Measurements from ENCODE around the gene ESRP2. TPM values are rescaled to one million over a fixed set of nuclear protein-coding genes. Genes with fewer than 3 reads are reported as not detected.
A peak's percentile ranks its signal among the peaks of the same experiment; 100 is the strongest.

Gene ESRP2
- total RNA-seq, result not detected

DNA sequence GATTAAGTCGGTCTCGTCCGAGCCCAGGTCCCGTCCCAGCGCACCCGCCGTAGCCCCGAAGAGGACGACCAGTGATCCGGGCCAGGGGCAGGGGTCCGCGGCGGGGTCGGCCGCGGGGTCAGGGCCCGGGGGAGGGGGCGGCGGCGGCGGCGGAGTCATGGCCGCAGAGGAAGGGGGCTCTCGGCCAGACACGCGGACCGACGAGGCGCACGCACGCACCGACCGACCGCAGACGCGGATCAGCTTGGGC, at the start of gene ESRP2:
ESRP2 (minus strand) TSS at position 241 of the 250 bp plus-strand sequence; CDS start at position 159, 82 bp downstream.
- Mint-ChIP-seq H3K36me3 (ENCODE audit: low read depth) (peaks cover 6% of the 10 kb centered on the region), H3K4me1 (peaks cover 32% of the 10 kb centered on the region), H3K9me3 (no peaks in the 10 kb centered on the region), H3K27me3 (peaks cover 4% of the 10 kb centered on the region), H3K27ac (no peak within 1 kb of the TSS), H3K4me3 (peak within 1 kb of the TSS; percentile 96)
- DNase-seq, result no peak
- ChIA-PET CTCF (interaction anchor here (2.4 kb wide), 1 partner anchor 28 kb away, joined by 7 read pairs; the partner anchor contains the start of gene SLC7A6), POLR2A (interaction anchor here (1.3 to 1.9 kb wide), 3 partner anchors 10 to 50 kb away, joined by 3 to 9 read pairs (median 3); partner anchors contain the start of gene PLA2G15)

DNA sequence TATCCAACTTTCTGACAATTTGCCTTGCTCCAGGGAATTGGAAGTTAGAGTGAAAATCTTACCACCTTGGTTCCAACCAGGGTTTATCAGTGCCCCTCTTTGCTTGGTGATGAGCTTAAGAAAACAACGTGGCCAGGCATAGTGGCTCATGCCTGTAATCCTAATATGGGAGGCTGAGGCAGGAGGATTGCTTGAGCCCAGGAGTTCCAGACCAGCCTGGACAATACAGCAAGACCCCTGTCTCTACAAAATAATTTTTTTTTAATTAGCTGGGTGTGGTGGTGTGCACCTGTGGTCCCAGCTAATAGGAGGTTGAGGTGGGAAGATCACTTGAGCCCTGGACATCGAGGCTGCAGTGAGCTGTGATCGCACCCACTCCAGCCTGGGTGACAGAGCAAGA, 49.8 kb upstream of the ESRP2 start:
- POLR2A ChIA-PET, result interaction anchor here (1.2 to 9.9 kb wide), 10 partner anchors 9 to 216 kb away, joined by 3 to 85 read pairs (median 16); partner anchors contain the start of genes PRMT7, SLC7A6 and SLC7A6OS
- Mint-ChIP-seq H3K27me3 (no peaks in the 10 kb centered on the region), H3K27ac (peak overlapping the region; percentile 92), H3K4me1 (peaks cover 95% of the 10 kb centered on the region), H3K4me3 (peak overlapping the region; percentile 5), H3K9me3 (no peaks in the 10 kb centered on the region), H3K36me3 (ENCODE audit: low read depth) (peaks cover 80% of the 10 kb centered on the region)
- DNase-seq, result no peak
- CTCF ChIA-PET, result interaction anchor here (1.4 to 15.3 kb wide), 6 partner anchors 13 to 89 kb away, joined by 3 to 243 read pairs (median 6); partner anchors contain the start of genes PRMT7, SLC7A6 and SLC7A6OS

DNA sequence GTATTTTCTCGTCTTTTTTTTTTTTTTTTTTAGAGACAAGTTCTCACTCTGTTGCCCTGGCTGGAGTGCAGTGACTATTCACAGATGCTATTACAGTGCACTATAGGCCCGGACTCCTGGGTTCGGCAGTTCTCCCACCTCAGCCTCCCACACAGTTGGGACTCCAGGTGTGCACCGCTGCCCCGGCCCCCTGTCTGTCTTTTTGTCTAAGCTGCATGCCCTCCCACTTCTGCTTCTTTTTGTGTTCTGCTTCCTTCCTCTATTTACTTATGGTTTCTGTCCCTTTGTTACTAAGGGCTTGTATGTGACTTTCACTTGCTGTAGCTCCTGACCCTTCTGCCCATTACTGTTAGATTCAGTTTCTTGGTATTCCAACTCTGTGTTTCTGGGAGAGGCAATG, 48.9 kb upstream of the ESRP2 start:
- Mint-ChIP-seq H3K27me3 (no peaks in the 10 kb centered on the region), H3K4me3 (peak overlapping the region; percentile 53), H3K36me3 (ENCODE audit: low read depth) (peaks cover 80% of the 10 kb centered on the region), H3K27ac (peak overlapping the region; percentile 92), H3K9me3 (no peaks in the 10 kb centered on the region), H3K4me1 (peaks cover 92% of the 10 kb centered on the region)
- CTCF ChIA-PET, result interaction anchor here (1.4 to 15.3 kb wide), 5 partner anchors 12 to 44 kb away, joined by 3 to 243 read pairs (median 6); partner anchors contain the start of genes PRMT7, SLC7A6 and SLC7A6OS
- DNase-seq, result no peak
- POLR2A ChIA-PET, result interaction anchor here (1.3 to 9.9 kb wide), 8 partner anchors 9 to 215 kb away, joined by 3 to 85 read pairs (median 26); partner anchors contain the start of genes PRMT7, SLC7A6 and SLC7A6OS

- H3K4me1 Mint-ChIP-seq, result peaks cover 89% of the 10 kb centered on the region
- no peaks in the 10 kb centered on the region for H3K9me3 Mint-ChIP-seq
- peaks cover 79% of the 10 kb centered on the region for H3K36me3 Mint-ChIP-seq (ENCODE audit: low read depth)
- ChIA-PET POLR2A (interaction anchor here (0.8 to 9.9 kb wide), 8 partner anchors 8 to 27 kb away, joined by 3 to 85 read pairs (median 20); partner anchors contain the start of genes PRMT7, SLC7A6 and SLC7A6OS), CTCF (interaction anchor here (0.6 to 15.3 kb wide), 7 partner anchors 11 to 31 kb away, joined by 3 to 243 read pairs (median 4); partner anchors contain the start of genes PRMT7, SLC7A6 and SLC7A6OS)
- H3K27me3 Mint-ChIP-seq, result no peaks in the 10 kb centered on the region
- H3K4me3 Mint-ChIP-seq, result peak overlapping the region; percentile 53
- peak overlapping the region; percentile 92 for H3K27ac Mint-ChIP-seq
- DNase-seq, result no peak
Measured at GRCh38 chr16:68283801-68284598, 48.1 kb upstream of the ESRP2 start.

- H3K36me3 Mint-ChIP-seq (ENCODE audit: low read depth), result peaks cover 76% of the 10 kb centered on the region
- no peak for DNase-seq
- no peaks in the 10 kb centered on the region for H3K9me3 Mint-ChIP-seq
- no peaks in the 10 kb centered on the region for H3K27me3 Mint-ChIP-seq
- POLR2A ChIA-PET, result interaction anchor here (0.8 to 9.9 kb wide), 7 partner anchors 8 to 28 kb away, joined by 3 to 85 read pairs (median 28); partner anchors contain the start of genes PRMT7, SLC7A6 and SLC7A6OS
- H3K4me3 Mint-ChIP-seq, result peak overlapping the region; percentile 53
- H3K27ac Mint-ChIP-seq, result peak overlapping the region; percentile 92
- peaks cover 86% of the 10 kb centered on the region for H3K4me1 Mint-ChIP-seq
- CTCF ChIA-PET, result interaction anchor here (1.0 to 15.3 kb wide), 5 partner anchors 10 to 27 kb away, joined by 3 to 243 read pairs (median 4); partner anchors contain the start of genes PRMT7, SLC7A6 and SLC7A6OS
Measured at GRCh38 chr16:68283346-68283745, 47.4 kb upstream of the ESRP2 start.

DNA sequence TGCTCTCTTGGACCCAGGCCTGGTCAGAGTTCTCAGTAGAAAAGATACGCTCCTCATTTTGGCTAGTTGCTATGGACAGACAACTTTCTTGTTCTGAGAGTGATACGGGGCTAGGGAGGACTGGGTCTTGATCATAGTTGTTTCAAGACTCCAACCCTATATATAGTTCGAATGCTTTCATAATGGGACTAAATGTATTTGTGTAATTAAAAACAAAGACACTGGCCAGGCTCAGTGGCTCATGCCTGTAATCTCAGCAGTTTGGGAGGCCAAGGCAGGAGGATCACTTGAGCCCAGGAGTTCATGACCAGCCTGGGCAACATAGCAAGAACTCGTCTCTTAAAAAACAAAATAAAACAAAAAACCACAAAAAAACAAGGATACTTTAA, 46.1 kb upstream of the ESRP2 start:
- DNase-seq, result no peak
- ChIA-PET POLR2A (interaction anchor here (1.6 to 8.7 kb wide), 3 partner anchors 8 to 17 kb away, joined by 3 to 64 read pairs (median 7); partner anchors contain the start of gene SLC7A6), CTCF (no interaction called here)
- H3K27me3 Mint-ChIP-seq, result no peaks in the 10 kb centered on the region
- peak overlapping the region; percentile 63 for H3K27ac Mint-ChIP-seq
- no peak overlapping the region for H3K4me3 Mint-ChIP-seq
- peaks cover 64% of the 10 kb centered on the region for H3K36me3 Mint-ChIP-seq (ENCODE audit: low read depth)
- H3K9me3 Mint-ChIP-seq, result no peaks in the 10 kb centered on the region
- H3K4me1 Mint-ChIP-seq, result peaks cover 73% of the 10 kb centered on the region

DNA sequence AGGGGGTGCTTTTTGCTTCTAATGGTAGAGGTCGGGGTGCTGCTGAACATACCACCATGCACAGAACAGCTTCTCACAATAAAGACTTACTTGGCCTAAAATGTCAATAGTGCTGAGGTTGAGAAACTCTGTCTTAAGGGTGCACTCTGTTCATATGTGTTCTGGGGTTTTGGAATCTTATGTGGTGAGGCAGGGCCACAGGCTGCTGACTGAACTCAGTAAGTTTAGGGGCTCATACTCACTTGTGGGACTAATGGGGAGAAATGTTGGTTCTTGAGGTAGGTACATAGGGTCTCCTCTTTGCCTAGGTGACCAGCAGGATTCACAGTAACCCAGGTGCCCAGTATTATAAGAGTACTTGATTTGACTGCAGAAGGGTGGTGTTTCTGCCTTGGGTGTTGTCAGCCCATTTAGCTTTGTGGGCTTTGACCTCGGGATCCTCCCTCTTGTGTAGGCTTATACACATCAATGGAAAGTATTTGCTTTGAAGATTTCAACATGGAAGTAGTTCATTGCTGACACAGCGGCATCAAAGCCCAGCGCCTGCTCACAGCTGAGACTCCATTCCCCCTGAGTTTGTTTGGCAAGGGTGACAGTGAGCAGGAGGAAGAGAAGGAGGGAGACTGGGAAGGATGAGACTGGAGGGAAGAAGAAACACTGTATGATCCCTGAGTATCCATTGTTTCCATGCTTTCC, 45.6 kb upstream of the ESRP2 start:
- H3K4me1 Mint-ChIP-seq, result peaks cover 72% of the 10 kb centered on the region
- no peaks in the 10 kb centered on the region for H3K9me3 Mint-ChIP-seq
- peak overlapping the region; percentile 63 for H3K27ac Mint-ChIP-seq
- peaks cover 63% of the 10 kb centered on the region for H3K36me3 Mint-ChIP-seq (ENCODE audit: low read depth)
- no peak overlapping the region for H3K4me3 Mint-ChIP-seq
- POLR2A ChIA-PET, result interaction anchor here (1.6 to 8.7 kb wide), 3 partner anchors 8 to 17 kb away, joined by 3 to 64 read pairs (median 7); partner anchors contain the start of gene SLC7A6
- no peaks in the 10 kb centered on the region for H3K27me3 Mint-ChIP-seq
- DNase-seq, result no peak
- CTCF ChIA-PET, result no interaction called here

DNA sequence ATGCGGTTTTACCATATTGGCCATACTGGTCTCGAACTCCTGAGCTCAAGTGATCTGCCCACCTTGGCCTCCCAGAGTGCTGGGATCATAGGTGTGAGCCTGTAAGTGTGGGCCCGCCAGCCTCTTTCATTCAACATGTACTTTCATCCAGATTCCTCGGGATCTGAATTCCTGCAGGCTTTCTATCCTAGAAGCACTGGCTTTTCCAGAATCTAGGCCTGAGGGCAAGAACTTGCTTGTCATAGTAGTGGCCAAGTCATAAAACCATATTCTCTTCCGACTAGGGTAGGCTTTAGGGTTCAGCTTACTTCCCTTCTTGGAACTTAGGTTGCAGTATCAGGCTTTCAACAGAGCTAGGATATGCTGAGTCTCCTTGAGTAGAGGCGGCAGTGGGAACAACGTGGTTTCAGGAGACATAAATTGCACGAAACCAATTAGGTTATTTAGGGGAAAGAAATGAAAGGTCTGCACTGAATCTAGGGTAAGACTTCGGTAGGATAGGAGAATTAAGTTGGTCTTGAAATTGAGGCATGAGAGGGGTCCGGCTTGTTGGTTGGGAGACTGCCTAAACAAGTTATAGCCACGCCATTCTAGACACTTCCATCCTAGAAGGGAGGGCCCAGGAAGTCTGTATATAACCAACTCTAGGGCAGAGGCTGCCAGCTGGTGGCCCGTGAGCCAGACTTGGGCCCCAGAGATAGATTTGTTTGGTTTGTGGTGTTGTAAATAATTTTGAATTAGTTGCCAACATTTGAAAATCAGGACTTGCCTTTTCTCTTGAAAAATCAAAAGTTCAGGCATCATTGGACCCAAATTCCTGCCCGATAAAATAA, 44.0 kb upstream of the ESRP2 start:
- no peak for DNase-seq
- Mint-ChIP-seq H3K4me3 (no peak overlapping the region), H3K27ac (peak overlapping the region; percentile 70), H3K4me1 (peaks cover 71% of the 10 kb centered on the region), H3K9me3 (no peaks in the 10 kb centered on the region), H3K36me3 (ENCODE audit: low read depth) (peaks cover 68% of the 10 kb centered on the region), H3K27me3 (no peaks in the 10 kb centered on the region)
- ChIA-PET CTCF (interaction anchor here (0.8 to 9.5 kb wide), 3 partner anchors 10 to 17 kb away, joined by 3 to 96 read pairs (median 5); partner anchors contain the start of gene SLC7A6), POLR2A (interaction anchor here (0.9 to 8.7 kb wide), 6 partner anchors 10 to 31 kb away, joined by 3 to 64 read pairs (median 3); partner anchors contain the start of genes PRMT7, SLC7A6 and SLC7A6OS)

DNA sequence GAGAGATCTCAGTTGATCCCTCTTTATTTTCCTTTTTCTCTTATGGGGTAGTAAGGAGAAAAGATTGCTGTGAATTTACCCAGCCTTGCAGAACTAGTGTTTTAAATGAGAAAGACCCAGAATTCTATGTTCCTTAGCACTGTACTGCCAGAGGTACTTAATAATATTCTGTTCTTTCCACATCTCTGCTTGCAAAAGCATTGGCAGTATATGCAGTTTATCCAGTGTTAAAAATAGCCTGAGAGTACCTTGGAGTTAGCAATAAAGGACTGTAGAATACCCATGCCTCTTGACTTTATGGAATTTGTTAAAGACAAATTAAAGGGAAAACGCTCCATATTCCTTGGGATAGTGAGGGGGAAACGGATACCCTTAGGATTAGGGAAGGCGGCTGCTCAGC, 40.3 kb upstream of the ESRP2 start:
- CTCF ChIA-PET, result interaction anchor here (0.5 to 9.5 kb wide), 5 partner anchors 9 to 53 kb away, joined by 3 to 96 read pairs (median 3); partner anchors contain the start of genes PRMT7, SLC7A6 and SLC7A6OS
- no peak overlapping the region for H3K4me3 Mint-ChIP-seq
- peaks cover 57% of the 10 kb centered on the region for H3K36me3 Mint-ChIP-seq (ENCODE audit: low read depth)
- peaks cover 71% of the 10 kb centered on the region for H3K4me1 Mint-ChIP-seq
- POLR2A ChIA-PET, result interaction anchor here (0.5 to 3.0 kb wide), 6 partner anchors 10 to 35 kb away, joined by 4 to 25 read pairs (median 7); partner anchors contain the start of genes PRMT7, SLC7A6 and SLC7A6OS
- DNase-seq, result no peak
- peak overlapping the region; percentile 91 for H3K27ac Mint-ChIP-seq
- H3K27me3 Mint-ChIP-seq, result no peaks in the 10 kb centered on the region
- no peaks in the 10 kb centered on the region for H3K9me3 Mint-ChIP-seq

DNA sequence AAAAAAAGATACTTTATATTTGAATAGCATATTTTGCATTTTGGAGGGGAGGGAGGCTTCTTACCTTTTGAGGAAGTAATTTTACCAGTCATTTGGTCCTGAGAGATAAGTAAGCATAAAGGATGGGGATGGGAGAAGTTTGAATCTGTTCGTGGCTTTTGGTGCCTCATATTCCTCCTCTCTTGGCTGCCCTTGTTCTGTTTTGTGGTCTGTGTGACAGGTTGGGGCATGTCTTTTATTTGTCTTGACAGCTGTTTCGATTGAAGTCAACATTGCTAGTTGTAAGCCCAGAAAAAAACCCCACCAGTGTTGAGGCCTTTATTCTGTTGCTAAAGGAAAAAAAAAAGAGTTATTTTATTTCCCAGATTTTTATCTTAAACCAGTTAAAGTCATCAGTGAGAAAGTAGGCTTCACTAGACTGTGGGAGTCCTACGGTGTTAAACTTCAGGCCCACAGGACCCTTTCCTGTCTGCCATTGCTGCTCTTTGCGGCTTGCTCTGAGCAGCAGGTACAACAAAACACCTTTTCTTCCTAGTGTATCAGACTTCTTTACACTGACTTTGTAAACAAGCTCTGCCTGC, 39.8 kb upstream of the ESRP2 start:
- H3K27ac Mint-ChIP-seq, result peak overlapping the region; percentile 91
- DNase-seq, result peak; percentile 45
- H3K4me1 Mint-ChIP-seq, result peaks cover 69% of the 10 kb centered on the region
- CTCF ChIA-PET, result interaction anchor here (0.5 to 9.5 kb wide), 6 partner anchors 9 to 53 kb away, joined by 3 to 96 read pairs (median 3); partner anchors contain the start of genes PRMT7, SLC7A6 and SLC7A6OS
- H3K9me3 Mint-ChIP-seq, result no peaks in the 10 kb centered on the region
- POLR2A ChIA-PET, result interaction anchor here (1.0 to 3.0 kb wide), 6 partner anchors 8 to 35 kb away, joined by 4 to 25 read pairs (median 10); partner anchors contain the start of genes PRMT7, SLC7A6 and SLC7A6OS
- peaks cover 56% of the 10 kb centered on the region for H3K36me3 Mint-ChIP-seq (ENCODE audit: low read depth)
- peak overlapping the region; percentile 38 for H3K4me3 Mint-ChIP-seq
- no peaks in the 10 kb centered on the region for H3K27me3 Mint-ChIP-seq

GRCh38 chr16:68274441-68274840, 38.5 kb upstream of the ESRP2 start:
- peaks cover 52% of the 10 kb centered on the region for H3K36me3 Mint-ChIP-seq (ENCODE audit: low read depth)

More at GRCh38 chr16:68274441-68274840, 38.5 kb upstream of the ESRP2 start:
- Mint-ChIP-seq H3K4me1 (peaks cover 72% of the 10 kb centered on the region), H3K27me3 (no peaks in the 10 kb centered on the region), H3K4me3 (no peak overlapping the region), H3K9me3 (no peaks in the 10 kb centered on the region), H3K27ac (peak overlapping the region; percentile 91)
- DNase-seq, result no peak
- ChIA-PET CTCF (interaction anchor here (1.3 to 9.5 kb wide), 3 partner anchors 10 to 54 kb away, joined by 4 to 96 read pairs (median 46); partner anchors contain the start of gene SLC7A6), POLR2A (interaction anchor here (1.1 to 3.0 kb wide), 7 partner anchors 9 to 36 kb away, joined by 3 to 25 read pairs (median 7); partner anchors contain the start of genes PRMT7, SLC7A6 and SLC7A6OS)
